Type B pancreatic cell (in vitro differentiated cells): ENCODE data around the gene SYVN1. TPM values are rescaled to one million over a fixed set of nuclear protein-coding genes. Genes with fewer than 3 reads are reported as not detected.

Experiments
- DNase-seq: peaks from one replicate; pipeline ENCODE4 v3.0.0; 2021; ENCODE audit warnings: mixed read lengths; ENCODE audit not compliant: unreplicated experiment; ENCODE audit errors: extremely low spot score
- H3K27ac Mint-ChIP-seq: 2 replicates; pipeline ENCODE4 v1.8.0; 2021; ENCODE audit warnings: mild to moderate bottlenecking, mixed read lengths
- H3K27me3 Mint-ChIP-seq: 2 replicates; pipeline ENCODE4 v1.8.0; 2021; ENCODE audit warnings: mixed read lengths
- H3K36me3 Mint-ChIP-seq: 2 replicates; pipeline ENCODE4 v1.8.0; 2021; ENCODE audit warnings: mixed read lengths
- H3K4me1 Mint-ChIP-seq: one replicate; pipeline ENCODE4 v1.8.0; 2021; ENCODE audit warnings: mixed read lengths; ENCODE audit not compliant: unreplicated experiment
- H3K4me3 Mint-ChIP-seq: 2 replicates; pipeline ENCODE4 v1.8.0; 2021; ENCODE audit warnings: mild to moderate bottlenecking, mixed read lengths
- H3K9me3 Mint-ChIP-seq: 2 replicates; pipeline ENCODE4 v1.8.0; 2021; ENCODE audit warnings: mixed read lengths
- CTCF ChIP-seq: fragments of 200-600 bp; sonication (generic); conservative IDR thresholded peaks from 2 replicates; pipeline ENCODE4 v1.5.0; 2021; ENCODE audit warnings: antibody characterized with exemption, mild to moderate bottlenecking
- total RNA-seq: library from RNA; stranded (reverse); gene quantifications from 2 replicates; pipeline ENCODE4 v1.2.1, GENCODE V29; 2021; ENCODE audit warnings: low replicate concordance

The SYVN1 gene
- total RNA-seq, 1 donor from 2014 or later = 50.6 TPM

- DNase-seq = no peak
- Mint-ChIP-seq H3K36me3 (peaks cover 11% of the 10 kb centered on the region), H3K27me3 (no peaks in the 10 kb centered on the region), H3K9me3 (no peaks in the 10 kb centered on the region), H3K4me1 (peaks cover 7% of the 10 kb centered on the region), H3K27ac (no peak overlapping the region), H3K4me3 (no peak overlapping the region)
- TF ChIP-seq CTCF = no peak
Measured at GRCh38 chr11:65087827-65088226, 46.5 kb downstream of the SYVN1 start.

- Mint-ChIP-seq H3K9me3 (no peaks in the 10 kb centered on the region), H3K4me3 (no peak overlapping the region), H3K27ac (no peak overlapping the region), H3K4me1 (peaks cover 10% of the 10 kb centered on the region), H3K36me3 (peaks cover 11% of the 10 kb centered on the region), H3K27me3 (no peaks in the 10 kb centered on the region)
- DNase-seq = no peak
- TF ChIP-seq CTCF = no peak
Measured at GRCh38 chr11:65087216-65087615, 47.1 kb downstream of the SYVN1 start.

GRCh38 chr11:65086809-65087208, 47.5 kb downstream of the SYVN1 start:
- no peak overlapping the region for H3K27ac Mint-ChIP-seq
- peaks cover 11% of the 10 kb centered on the region for H3K36me3 Mint-ChIP-seq
- H3K4me1 Mint-ChIP-seq = peaks cover 10% of the 10 kb centered on the region
- no peaks in the 10 kb centered on the region for H3K9me3 Mint-ChIP-seq
- no peak for TF ChIP-seq CTCF
- H3K4me3 Mint-ChIP-seq = no peak overlapping the region
- no peak for DNase-seq
- no peaks in the 10 kb centered on the region for H3K27me3 Mint-ChIP-seq

- Mint-ChIP-seq H3K4me1 (peaks cover 10% of the 10 kb centered on the region), H3K4me3 (peak overlapping the region; percentile 96), H3K36me3 (peaks cover 12% of the 10 kb centered on the region), H3K27me3 (no peaks in the 10 kb centered on the region), H3K27ac (peak overlapping the region; percentile 70), H3K9me3 (no peaks in the 10 kb centered on the region)
- no peak for DNase-seq
- no peak for TF ChIP-seq CTCF
Measured at GRCh38 chr11:65085446-65085845, 48.9 kb downstream of the SYVN1 start.

GRCh38 chr11:65084598-65085375, 49.5 kb downstream of the SYVN1 start:
- Mint-ChIP-seq H3K4me3 (peak overlapping the region; percentile 96), H3K9me3 (no peaks in the 10 kb centered on the region), H3K4me1 (peaks cover 10% of the 10 kb centered on the region), H3K27me3 (no peaks in the 10 kb centered on the region), H3K36me3 (peaks cover 15% of the 10 kb centered on the region), H3K27ac (peak overlapping the region; percentile 70)
- DNase-seq = no peak
- TF ChIP-seq CTCF = no peak
